HEK293 (cell line): ENCODE measurements around the gene AGAP3.

Source experiments
- WT1 ChIP-seq: fragments of 450-650 bp; formaldehyde crosslinking; IDR thresholded peaks from 2 replicates; pipeline ENCODE4 v1.5.1; 2016; ENCODE audit warnings: missing biosample characterization, missing genetic modification characterization
- ZBTB20 ChIP-seq: fragments of 450-650 bp; formaldehyde crosslinking; IDR thresholded peaks from 2 replicates; pipeline ENCODE4 v1.5.1; 2016; ENCODE audit warnings: missing biosample characterization, missing genetic modification characterization
- ZEB2 ChIP-seq: fragments of 450-650 bp; formaldehyde crosslinking; IDR thresholded peaks from 2 replicates; pipeline ENCODE4 v1.5.1; 2016; ENCODE audit warnings: missing biosample characterization, missing genetic modification characterization
- ZNF214 ChIP-seq: fragments of 450-650 bp; formaldehyde crosslinking; IDR thresholded peaks from 2 replicates; pipeline ENCODE4 v1.5.1; 2017; ENCODE audit warnings: missing biosample characterization, mild to moderate bottlenecking, missing genetic modification characterization, borderline replicate concordance
- ZNF274 ChIP-seq, 2 experiments: fragments of 200-500 bp in 1 of 2; fragments of 450-650 bp in 1 of 2; sonication (Bioruptor generic) in 1 of 2; formaldehyde crosslinking in 1 of 2; IDR thresholded peaks; 2 replicates each; pipeline versions ENCODE4 v1.5.1 to v1.6.1; 2014 to 2016; ENCODE audit warnings: borderline replicate concordance in 1 of 2, inconsistent platforms in 1 of 2, low read length in 1 of 2, missing biosample characterization in 1 of 2, missing genetic modification characterization in 1 of 2
- ZNF292 ChIP-seq: fragments of 450-650 bp; formaldehyde crosslinking; IDR thresholded peaks from 2 replicates; pipeline ENCODE4 v1.5.1; 2016; ENCODE audit warnings: low read depth, missing biosample characterization, missing genetic modification characterization, borderline replicate concordance
- ZNF561 ChIP-seq: fragments of 450-650 bp; IDR thresholded peaks from 2 replicates; pipeline ENCODE4 v1.5.1; 2018; ENCODE audit warnings: missing biosample characterization, missing genetic modification characterization, borderline replicate concordance
- ZNF624 ChIP-seq: fragments of 450-650 bp; formaldehyde crosslinking; IDR thresholded peaks from 2 replicates; pipeline ENCODE4 v1.5.1; 2017; ENCODE audit warnings: missing biosample characterization, missing genetic modification characterization
- TF ChIP-seq, protein P1 (sequence below): fragments of 450-650 bp; formaldehyde crosslinking; IDR thresholded peaks from 2 replicates; pipeline ENCODE4 v1.5.1; 2016; ENCODE audit warnings: missing biosample characterization, missing genetic modification characterization

DNA sequence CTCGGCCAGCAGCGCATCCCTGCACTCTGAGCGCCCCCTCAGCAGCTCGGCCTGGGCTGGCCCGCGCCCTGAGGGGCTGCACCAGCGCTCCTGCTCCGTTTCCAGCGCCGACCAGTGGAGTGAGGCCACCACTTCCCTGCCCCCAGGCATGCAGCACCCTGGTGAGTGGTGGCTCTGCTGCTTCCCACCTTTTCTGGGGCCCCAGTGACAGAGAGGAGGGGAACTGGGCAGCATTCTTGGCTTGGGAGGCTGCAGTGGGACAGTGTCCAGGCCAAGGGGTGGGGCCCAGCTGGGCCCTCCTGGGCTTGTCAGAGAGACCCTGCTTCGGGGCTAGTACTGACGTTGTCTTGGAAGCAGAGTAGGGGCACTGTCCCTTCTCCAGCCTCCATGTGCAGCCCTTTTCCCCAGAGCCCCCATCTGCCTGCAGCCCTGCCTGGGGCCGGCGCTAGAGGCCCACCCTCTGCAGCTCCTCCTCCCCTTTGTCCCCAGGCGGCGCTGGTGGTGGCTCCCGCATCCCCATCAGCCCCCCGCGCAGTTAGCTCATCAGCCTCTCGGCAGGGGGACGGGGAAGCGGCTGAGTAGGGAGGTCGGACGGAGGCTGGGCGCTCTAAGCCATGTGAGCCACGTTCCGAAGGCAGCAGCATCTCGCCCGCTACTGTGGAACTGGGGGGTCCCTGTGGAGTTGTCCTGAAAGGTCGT is 52.0 kb downstream of the AGAP3 start:
- no peak for TF ChIP-seq ZEB2 (tag by site-specific recombination)
- TF ChIP-seq, protein P1, sequence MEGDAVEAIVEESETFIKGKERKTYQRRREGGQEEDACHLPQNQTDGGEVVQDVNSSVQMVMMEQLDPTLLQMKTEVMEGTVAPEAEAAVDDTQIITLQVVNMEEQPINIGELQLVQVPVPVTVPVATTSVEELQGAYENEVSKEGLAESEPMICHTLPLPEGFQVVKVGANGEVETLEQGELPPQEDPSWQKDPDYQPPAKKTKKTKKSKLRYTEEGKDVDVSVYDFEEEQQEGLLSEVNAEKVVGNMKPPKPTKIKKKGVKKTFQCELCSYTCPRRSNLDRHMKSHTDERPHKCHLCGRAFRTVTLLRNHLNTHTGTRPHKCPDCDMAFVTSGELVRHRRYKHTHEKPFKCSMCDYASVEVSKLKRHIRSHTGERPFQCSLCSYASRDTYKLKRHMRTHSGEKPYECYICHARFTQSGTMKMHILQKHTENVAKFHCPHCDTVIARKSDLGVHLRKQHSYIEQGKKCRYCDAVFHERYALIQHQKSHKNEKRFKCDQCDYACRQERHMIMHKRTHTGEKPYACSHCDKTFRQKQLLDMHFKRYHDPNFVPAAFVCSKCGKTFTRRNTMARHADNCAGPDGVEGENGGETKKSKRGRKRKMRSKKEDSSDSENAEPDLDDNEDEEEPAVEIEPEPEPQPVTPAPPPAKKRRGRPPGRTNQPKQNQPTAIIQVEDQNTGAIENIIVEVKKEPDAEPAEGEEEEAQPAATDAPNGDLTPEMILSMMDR (tag by site-specific recombination): no peak
- no peak for TF ChIP-seq WT1 (tag by site-specific recombination)
- TF ChIP-seq ZBTB20 (tag by site-specific recombination): no peak
- TF ChIP-seq ZNF292 (tag by site-specific recombination): no peak
- no peak for TF ChIP-seq ZNF214 (tag by site-specific recombination)
- no peak for TF ChIP-seq ZNF561
- no peak for TF ChIP-seq ZNF624
- TF ChIP-seq ZNF274 (IDR thresholded peaks at IDR 0.05; ENCODE audit: low read length): no peak
- TF ChIP-seq ZNF274 (tag by site-specific recombination; IDR thresholded peaks at IDR 0.05; ENCODE audit: borderline replicate concordance): no peak
